HG03045 (cell line): ENCODE data around the gene ZSCAN18.

Experiments used
- ATAC-seq: cut with Tn5 transposase; IDR thresholded peaks from one replicate; pipeline ENCODE4 v1.9.1; 2021; ENCODE audit warnings: mild to moderate bottlenecking, moderate library complexity; ENCODE audit not compliant: unreplicated experiment

The ZSCAN18 gene

GRCh38 chr19:58088521-58089052 lies 9.4 kb downstream of the ZSCAN18 start:
- no peak for ATAC-seq

GRCh38 chr19:58086825-58087710 lies 11.0 kb downstream of the ZSCAN18 start:
- no peak for ATAC-seq

DNA sequence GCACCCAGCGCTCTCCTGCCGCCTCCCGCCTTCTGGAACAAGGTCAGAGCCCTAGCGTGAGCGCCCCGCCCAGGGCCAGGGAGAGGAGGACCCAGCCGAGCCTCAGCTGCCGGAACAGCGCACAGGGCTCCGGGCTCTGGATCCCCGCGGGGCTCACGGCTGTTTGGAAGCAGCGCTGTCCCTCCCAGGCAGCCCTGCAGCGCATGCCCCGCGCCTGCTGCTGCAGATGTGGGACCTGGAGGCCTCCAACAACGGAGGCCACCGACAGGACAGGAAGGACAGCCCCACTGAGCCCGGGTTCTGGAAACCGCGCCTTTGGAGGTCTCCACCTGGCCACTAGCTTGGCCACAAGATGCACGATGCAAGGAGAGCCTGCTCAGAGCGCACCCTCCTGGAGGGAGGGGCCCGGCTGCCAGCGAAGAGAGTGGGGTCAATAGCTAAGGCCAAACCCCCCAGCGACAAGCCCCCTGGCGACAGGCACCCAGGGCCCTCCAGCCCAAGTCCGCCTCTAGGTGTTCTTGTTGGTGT lies 12.6 kb downstream of the ZSCAN18 start:
- no peak for ATAC-seq

- no peak for ATAC-seq
These were observed 13.3 kb downstream of the ZSCAN18 start for GRCh38 chr19:58084596-58085347.

DNA sequence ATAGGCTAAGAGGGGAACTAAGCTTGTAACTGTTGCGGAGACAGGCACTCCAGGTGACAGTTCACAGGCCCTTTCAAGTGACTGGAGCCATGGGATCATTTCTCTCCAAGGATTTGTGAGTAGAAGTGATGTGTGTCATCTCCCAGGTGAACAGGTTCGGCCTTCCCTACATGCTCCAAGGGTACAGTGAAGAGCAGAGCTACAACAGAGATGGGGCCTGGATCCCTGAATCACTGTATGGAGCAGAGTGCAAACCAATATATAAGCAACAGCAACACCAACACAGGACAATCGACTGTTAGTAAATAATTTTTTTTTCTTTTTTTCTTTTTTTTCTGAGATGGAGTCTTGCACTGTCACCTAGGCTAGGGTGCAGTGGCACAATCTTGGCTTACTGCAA lies 15.0 kb downstream of the ZSCAN18 start:
- no peak for ATAC-seq

GRCh38 chr19:58079792-58080191 lies 18.2 kb downstream of the ZSCAN18 start:
- ATAC-seq = no peak

DNA sequence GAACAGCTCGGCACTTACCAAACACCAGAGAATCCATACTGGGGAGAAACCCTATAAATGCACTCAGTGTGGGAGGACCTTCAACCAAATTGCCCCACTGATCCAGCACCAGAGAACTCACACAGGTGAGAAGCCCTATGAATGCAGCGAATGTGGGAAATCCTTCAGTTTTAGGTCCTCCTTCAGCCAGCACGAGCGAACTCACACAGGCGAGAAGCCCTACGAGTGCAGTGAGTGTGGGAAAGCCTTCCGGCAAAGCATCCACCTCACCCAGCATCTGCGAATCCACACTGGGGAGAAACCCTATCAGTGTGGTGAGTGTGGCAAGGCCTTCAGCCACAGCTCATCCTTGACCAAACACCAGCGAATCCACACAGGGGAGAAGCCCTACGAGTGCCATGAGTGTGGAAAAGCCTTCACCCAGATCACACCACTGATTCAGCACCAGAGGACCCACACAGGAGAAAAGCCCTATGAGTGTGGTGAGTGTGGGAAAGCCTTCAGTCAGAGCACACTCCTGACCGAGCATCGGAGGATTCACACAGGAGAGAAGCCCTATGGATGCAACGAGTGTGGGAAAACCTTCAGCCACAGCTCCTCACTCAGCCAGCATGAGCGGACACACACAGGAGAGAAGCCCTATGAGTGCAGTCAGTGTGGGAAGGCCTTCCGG lies 30.7 kb downstream of the ZSCAN18 start:
- no peak for ATAC-seq

DNA sequence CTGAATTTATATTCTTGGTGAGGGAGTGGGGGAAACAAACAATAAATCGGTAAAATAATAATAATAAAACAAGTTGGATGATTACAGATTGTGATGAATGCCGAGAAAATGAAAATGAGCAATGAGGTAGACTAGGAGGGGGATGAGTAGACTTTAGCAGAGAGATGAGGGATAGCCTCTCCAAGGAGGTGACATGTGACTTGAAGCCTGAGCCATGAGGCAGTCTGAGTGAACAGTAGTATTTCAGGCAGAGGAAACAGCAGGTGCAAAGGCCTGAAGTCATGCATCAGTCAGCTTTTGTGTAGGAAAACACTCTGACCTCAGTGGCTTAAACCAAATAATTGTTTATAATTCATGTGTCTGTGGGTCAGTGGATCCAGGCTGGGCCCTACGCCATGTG lies 34.3 kb downstream of the ZSCAN18 start:
- no peak for ATAC-seq

DNA sequence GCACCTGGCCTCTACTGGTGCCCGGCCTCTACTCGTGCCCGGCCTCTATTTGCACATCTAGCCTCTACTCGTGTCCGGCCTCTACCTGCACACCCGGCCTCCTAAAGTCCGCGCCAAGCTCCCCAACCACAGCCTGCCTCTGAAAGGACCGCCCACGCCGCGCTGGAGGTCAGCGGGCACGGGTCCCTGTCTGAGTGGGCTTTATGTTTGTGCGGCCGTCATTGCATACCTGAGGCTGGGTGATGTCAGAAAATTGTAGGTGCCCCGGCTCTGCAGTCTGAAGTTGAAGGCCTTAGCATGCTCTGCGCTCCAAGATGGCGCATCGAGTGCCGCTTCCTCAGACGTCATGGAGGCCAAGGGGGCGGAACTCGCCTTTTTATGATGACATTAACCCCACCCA lies 37.8 kb downstream of the ZSCAN18 start:
- no peak for ATAC-seq

- ATAC-seq = no peak
These were observed 38.4 kb downstream of the ZSCAN18 start for GRCh38 chr19:58059671-58060078.

DNA sequence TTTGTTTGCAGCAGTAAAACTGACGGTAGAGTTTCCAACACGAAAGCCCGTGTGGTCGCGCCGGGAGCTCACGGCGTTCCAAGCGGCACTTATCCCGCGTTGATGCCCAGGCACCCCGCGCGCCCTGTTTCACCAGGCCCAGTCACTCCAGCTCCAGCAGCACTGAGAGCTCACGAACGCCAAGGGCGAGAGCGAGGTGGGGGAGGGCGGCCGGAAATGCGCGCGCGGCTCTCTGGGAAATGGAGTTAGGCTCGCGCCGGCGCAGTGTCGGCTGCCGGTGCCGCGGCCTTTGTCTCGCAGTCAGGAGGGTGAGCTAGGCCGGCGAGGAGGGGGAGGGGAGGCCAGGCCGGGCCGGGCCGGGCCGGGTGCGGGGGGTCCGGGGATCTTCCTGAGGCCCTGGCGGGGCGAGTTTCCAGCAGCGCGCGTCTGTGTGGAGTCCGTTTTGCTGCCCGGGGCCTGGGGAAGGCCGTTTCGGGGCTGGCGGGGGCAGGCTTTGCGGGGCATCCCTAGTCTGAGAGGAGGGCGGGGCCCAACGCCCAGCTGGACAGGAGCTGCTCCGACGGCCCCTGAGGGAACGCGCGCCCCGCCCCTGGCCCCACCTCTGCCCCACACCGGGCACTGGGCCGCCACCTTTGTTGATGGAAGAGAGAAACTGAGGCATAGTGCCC lies 38.9 kb downstream of the ZSCAN18 start, which contains the start of gene ZNF135:
ZNF135 (plus strand) TSS at position 280 of the 668 bp plus-strand sequence. CDS start 721 bp downstream, outside the sequence.
- no peak for ATAC-seq

- ATAC-seq = no peak
These were observed 39.6 kb downstream of the ZSCAN18 start for GRCh38 chr19:58058467-58058866.

- ATAC-seq = no peak
These were observed 41.2 kb downstream of the ZSCAN18 start for GRCh38 chr19:58056861-58057260.

DNA sequence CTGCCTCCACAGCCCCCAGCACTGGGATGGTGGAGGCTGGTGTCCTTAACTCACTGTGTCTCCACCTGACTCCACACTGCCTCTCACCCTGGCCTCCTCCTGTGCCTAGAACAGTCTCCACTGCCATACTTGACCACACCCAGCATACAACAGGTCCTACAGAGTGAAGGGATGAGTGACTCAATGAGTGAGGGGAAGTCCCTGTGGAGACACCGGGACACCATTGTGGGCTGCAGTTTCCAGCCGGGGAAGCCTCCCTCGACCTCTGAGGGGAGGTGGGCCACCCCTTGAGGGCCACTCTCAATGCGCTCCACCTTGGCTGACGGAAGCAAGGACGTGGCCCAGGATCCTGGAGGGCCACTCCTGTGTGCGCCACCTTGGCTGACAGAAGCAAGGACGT lies 41.8 kb downstream of the ZSCAN18 start:
- no peak for ATAC-seq

- ATAC-seq = no peak
These were observed 42.8 kb downstream of the ZSCAN18 start for GRCh38 chr19:58054901-58055874.

- no peak for ATAC-seq
These were observed 44.4 kb downstream of the ZSCAN18 start for GRCh38 chr19:58053480-58054156.

DNA sequence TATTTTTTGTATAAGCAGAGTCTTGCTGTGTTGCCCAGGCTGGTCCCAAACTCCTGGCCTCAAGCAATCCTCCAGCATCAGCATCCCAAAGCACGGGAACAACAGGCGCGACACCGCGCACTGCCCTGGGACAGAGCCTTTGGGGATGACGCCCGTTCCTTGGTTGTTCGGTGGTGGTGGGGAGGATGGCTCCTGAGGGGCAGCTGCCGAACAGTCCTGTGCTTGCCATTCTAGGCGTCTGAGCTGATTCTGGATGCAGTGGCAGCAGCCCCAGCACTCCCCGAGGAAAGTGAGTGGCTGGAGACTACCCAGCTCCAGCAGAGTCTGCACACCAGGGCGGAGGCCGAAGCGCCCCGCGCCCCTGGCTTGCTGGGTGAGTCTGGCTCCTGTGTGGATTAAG lies 45.8 kb downstream of the ZSCAN18 start:
- no peak for ATAC-seq

- no peak for ATAC-seq
These were observed 50.4 kb downstream of the ZSCAN18 start for GRCh38 chr19:58047672-58048071.

GRCh38 chr19:58046856-58047255 lies 51.2 kb downstream of the ZSCAN18 start:
- ATAC-seq = no peak
